Esophagus squamous epithelium (tissue), 4 donors: ENCODE data around the gene PAX9.

Experiments used
- POLR2A ChIP-seq, 4 donors: fragments of 450-650 bp; IDR thresholded peaks; one replicate each; pipeline ENCODE4 v1.6.1; 2017; ENCODE audit warnings: antibody characterized with exemption in 4 of 4, mild to moderate bottlenecking in 4 of 4, moderate library complexity in 3 of 4
- TF ChIP-seq, protein P1 (sequence below), 6 experiments: fragments of 450-650 bp in 4 of 6; fragments of 200-600 bp in 2 of 6; sonication (generic) in 2 of 6; IDR thresholded peaks; one replicate each; pipeline ENCODE4 v1.5.1; 2016 to 2019; ENCODE audit warnings: antibody characterized with exemption in 6 of 6, mild to moderate bottlenecking in 4 of 6, moderate library complexity in 4 of 6

DNA sequence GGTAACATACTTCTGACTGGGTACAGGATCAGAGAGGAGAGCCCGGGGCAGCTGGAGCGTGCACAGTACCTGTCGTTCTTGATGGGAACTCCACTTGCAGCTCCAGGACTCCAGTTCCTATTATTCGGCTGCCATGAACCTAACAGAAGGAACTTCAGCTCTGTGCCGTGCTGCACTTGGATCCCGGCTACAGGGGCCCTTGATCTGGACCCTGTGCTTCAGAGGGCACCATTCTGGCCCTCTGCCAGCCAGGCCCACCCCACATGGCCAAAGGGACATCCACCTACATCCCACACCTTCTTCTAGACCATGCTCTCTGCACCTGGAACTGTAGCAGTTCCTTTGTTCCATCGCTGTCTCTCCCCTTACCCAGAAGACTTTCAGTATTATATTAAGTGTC is 58.2 kb downstream of the PAX9 start:
- TF ChIP-seq POLR2A (IDR thresholded peaks at IDR 0.05): no peak
- TF ChIP-seq, protein P1, sequence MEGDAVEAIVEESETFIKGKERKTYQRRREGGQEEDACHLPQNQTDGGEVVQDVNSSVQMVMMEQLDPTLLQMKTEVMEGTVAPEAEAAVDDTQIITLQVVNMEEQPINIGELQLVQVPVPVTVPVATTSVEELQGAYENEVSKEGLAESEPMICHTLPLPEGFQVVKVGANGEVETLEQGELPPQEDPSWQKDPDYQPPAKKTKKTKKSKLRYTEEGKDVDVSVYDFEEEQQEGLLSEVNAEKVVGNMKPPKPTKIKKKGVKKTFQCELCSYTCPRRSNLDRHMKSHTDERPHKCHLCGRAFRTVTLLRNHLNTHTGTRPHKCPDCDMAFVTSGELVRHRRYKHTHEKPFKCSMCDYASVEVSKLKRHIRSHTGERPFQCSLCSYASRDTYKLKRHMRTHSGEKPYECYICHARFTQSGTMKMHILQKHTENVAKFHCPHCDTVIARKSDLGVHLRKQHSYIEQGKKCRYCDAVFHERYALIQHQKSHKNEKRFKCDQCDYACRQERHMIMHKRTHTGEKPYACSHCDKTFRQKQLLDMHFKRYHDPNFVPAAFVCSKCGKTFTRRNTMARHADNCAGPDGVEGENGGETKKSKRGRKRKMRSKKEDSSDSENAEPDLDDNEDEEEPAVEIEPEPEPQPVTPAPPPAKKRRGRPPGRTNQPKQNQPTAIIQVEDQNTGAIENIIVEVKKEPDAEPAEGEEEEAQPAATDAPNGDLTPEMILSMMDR (IDR thresholded peaks at IDR 0.05): no peak
